Measurements from ENCODE around the gene MAPRE2.

Gene MAPRE2

GRCh38 chr18:35038881-35039491 is 2.2 kb upstream of the MAPRE2 start:
- DNase-seq, result no peak

- DNase-seq, result no peak
Observed at GRCh38 chr18:35040638-35040987, 600 bp upstream of the MAPRE2 start.

GRCh38 chr18:35041815-35042387 is 688 bp downstream of the MAPRE2 start:
- DNase-seq, result no peak

GRCh38 chr18:35042389-35043071 is 1.3 kb downstream of the MAPRE2 start:
- no peak for DNase-seq

- DNase-seq, result no peak
Observed at GRCh38 chr18:35043207-35043606, 2.0 kb downstream of the MAPRE2 start.

DNA sequence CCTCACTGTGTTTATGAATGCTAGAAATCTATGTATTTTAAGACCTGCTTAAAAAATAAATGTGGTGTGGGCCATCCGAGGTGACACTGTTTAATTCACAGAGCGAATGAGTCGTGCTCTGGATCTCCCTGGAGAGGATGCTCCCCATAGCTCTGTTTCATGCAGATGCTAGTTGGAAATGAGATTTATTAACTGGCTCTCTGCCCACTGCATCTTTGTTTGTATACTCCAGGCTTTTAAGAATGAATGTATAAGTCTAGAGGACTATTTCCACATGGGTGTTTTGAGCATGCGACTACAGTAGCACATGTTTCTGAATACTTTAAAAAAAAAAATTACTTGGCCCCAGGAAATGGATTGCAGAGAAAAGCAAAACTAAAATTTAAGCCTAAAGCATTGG is 3.9 kb downstream of the MAPRE2 start:
- DNase-seq, result no peak

- no peak for DNase-seq
Observed at GRCh38 chr18:35045806-35046205, 4.6 kb downstream of the MAPRE2 start.

DNA sequence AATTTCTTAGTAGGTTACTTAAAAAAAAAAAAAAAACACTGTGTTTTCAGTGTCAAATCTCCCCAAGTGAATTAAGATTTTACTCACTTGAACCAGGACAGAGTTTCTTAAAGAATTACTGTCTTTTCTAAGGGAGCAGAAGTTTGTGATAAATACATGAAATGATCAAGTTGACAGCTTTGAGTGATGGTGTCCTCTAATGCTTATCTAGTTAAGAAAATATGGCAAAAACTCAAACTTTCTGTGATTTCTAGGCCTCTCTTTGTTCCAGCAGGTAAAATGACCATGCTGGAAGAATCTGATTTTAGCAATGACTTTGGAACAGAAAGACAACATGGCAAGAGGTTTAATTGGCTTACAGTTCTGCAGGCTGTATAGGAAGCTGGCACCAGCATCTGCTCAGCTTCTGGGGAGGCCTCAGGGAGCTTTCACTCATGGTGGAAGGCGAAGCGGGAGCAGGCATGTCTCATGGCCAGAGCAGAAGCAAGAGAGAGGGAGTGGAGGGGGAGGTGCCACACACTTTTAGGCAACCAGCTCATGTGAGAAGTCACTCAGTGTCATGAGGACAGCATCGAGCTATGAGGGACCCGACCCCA is 6.6 kb downstream of the MAPRE2 start:
- no peak for DNase-seq

DNA sequence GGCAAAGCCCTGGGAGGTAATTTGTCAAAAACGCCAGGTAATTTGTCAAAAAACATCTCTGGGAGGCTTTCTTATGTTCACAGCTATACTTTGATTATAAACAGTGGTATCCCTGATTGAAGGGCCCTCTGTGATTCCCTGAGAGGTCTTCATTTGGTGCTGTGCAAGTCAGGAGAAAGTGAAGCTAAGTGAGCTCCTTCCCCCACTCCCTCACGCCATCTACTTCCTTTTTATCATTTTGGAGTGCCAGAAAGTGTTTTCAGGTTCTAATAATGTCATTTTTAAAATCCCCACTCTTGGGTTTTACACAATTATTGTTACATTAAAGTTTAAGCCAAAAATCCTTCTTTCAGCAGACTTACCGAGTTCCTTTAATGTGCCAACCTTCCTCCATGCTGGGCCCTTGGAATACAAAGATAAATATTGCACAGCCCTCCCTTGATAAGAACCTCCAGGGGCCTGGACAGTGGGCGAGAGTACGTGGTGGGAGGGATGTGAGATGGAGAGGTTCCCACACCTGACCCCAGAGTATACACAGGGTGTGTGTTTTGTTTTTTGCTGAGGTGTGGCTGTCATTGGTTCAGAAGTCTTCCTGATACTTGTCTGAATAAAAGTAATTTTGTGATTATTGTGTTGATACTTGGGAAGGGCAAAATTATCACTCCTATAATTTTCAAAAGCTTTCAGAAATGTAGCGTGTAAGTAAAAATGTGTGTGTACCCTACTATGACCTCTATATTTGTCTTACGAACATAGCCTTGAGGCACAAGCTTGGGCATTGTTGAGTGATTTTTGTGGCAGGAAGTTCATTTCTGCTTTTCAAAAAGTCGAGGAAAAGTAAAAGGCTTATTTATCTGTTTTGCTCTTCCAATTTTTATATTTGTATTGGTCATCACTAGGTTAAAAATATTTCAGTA is 8.2 kb downstream of the MAPRE2 start:
- no peak for DNase-seq

DNA sequence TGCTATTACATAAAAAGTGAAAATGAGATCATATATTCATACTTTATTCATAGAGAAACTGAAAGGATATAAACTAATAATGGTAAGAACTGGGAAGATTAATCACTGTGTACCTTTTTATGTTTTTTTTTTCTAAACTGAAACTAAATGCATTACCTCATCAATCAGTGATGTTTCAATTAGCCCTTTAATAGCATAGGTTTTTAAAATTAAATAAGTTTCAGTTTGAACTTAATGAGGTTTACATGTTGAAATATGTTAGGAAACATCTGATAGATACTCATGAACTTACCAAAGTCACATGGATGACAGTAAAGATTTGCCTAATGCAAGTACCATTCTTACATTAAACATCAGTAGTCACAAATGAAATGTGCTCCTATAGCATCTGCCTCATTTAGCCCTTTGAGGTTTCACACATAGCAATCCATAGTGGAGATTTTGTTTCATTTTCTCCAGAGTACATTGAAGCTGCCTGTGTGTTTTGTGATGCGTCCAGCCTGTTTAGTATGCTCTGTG is 8.9 kb downstream of the MAPRE2 start:
- DNase-seq, result no peak

- no peak for DNase-seq
Observed at GRCh38 chr18:35050705-35051195, 9.5 kb downstream of the MAPRE2 start.

- DNase-seq, result no peak
Observed at GRCh38 chr18:35051641-35052377, 10.6 kb downstream of the MAPRE2 start.

GRCh38 chr18:35054401-35054800 is 13.2 kb downstream of the MAPRE2 start:
- no peak for DNase-seq

DNA sequence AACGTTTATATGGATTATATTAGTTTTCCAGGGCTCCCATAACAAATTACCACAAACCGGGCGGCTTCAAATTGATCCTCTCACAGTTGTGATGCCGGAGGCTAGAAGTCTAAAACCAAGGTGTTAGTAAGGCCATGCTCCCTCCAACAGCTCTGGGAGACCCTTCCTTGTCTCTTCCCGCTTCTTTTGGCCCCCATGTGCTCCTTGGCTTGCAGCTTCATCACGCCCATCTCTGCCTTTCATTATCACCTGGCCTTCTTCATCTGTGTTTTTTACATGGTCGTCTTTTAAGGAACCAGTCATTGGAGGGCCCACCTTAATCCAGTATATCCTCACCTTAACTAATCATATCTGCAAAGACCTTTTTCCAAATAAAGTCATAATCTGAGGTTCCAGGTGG is 13.9 kb downstream of the MAPRE2 start:
- DNase-seq, result no peak

DNA sequence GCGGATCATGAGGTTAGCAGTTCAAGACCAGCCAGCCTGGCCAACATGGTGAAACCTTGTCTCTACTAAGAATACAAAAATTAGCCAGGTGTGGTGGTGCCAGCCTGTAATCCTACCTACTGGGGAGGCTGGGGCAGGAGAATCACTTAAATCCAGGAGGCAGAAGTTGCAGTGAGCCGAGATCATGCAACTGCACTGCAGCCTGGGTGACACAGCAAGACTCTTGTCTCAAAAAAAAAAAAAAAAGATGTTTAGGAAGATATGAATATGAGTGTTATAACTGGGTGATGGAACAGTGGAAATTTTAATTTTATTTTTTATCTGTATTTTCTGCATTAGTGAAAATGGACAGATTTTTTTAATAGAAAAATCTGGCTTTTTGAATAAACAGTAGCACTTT is 14.5 kb downstream of the MAPRE2 start:
- no peak for DNase-seq

- no peak for DNase-seq
Observed at GRCh38 chr18:35059280-35059927, 18.2 kb downstream of the MAPRE2 start.

- no peak for DNase-seq
Observed at GRCh38 chr18:35060122-35060815, 19.1 kb downstream of the MAPRE2 start.

GRCh38 chr18:35061336-35061735 is 20.1 kb downstream of the MAPRE2 start:
- no peak for DNase-seq

DNA sequence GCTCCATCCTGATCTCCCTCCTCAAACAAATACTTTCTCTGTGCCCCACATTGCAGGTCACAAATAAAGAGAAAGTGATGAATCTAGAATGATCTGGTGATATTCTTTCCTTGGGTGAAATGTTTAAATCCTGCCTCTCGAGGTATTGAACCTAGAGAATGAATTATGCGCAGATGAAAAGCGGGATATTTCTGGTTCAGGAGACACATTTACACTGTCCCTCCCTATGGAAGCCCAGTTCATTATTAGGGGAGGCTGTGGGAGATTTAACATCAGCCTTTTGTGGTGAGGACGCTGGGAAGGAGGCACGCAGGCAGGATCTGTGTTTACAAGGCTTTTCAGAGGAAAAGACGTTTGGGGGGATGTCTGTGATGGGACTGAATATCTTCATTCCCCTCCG is 20.6 kb downstream of the MAPRE2 start:
- DNase-seq, result no peak

DNA sequence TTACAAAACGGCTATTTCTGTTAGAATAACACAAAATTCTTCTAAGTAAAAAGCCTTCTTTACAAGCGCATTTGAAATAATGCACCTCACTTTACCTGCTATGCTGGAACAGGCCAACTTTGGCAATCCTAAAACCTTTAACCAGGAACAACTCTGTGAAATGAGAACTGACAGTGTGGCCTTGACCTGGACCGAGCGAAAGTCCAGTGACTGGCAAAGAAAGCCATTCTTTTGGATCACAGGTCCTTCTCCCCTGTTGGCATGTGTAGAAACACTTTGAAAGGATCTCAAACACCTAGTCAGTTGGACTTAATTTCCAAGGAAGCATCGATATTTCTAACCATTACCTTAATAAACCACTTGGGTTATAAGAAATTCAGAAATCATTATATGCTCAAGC is 21.2 kb downstream of the MAPRE2 start:
- DNase-seq, result no peak

Data from cortex of kidney (tissue), 1 donor.